Caco-2 (cell line): ENCODE measurements around the gene TEPSIN. TPM values are rescaled to one million over a fixed set of nuclear protein-coding genes. Genes with fewer than 3 reads are reported as not detected.
A peak's percentile ranks its signal among the peaks of the same experiment; 100 is the strongest.

Source experiments
- BruUV-seq: library from RNA; stranded (reverse); fragments of 400-500 nt; replicated peaks from 2 replicates; lab custom pipeline; 2021; lab: Mats Ljungman, UMichigan
- CTCF ChIA-PET: fragments of 300-600 bp; sonication (Branson Sonifier 250); formaldehyde crosslinking; loops from one replicate; lab custom pipeline; 2022; ENCODE audit warnings: antibody characterized with exemption; lab: Charles Lee
- POLR2A ChIA-PET: fragments of 300-600 bp; sonication (Branson Sonifier 250); formaldehyde crosslinking; loops from one replicate; lab custom pipeline; 2022; ENCODE audit warnings: antibody characterized with exemption; lab: Charles Lee
- DNase-seq, 2 experiments: peaks; one replicate each; pipeline versions ENCODE4 v3.0.0 to v3.0.0-alpha.2; 2020 to 2022
- H3K27me3 ChIP-seq: replicated peaks from 2 replicates; pipeline ENCODE4 v1.6.0; 2011; ENCODE audit warnings: low read length; ENCODE audit not compliant: control insufficient read depth, insufficient read depth
- H3K36me3 ChIP-seq: 2 replicates; pipeline ENCODE4 v1.5.1; 2011; ENCODE audit warnings: low read length; ENCODE audit not compliant: control insufficient read depth, insufficient read depth
- H3K4me1 ChIP-seq: fragments of 250-450 bp; sonication (Bioruptor Pico); 2 replicates; pipeline ENCODE4 v1.5.1; 2020; ENCODE audit warnings: mild to moderate bottlenecking
- H3K4me3 ChIP-seq: 2 replicates; pipeline ENCODE4 v1.5.1; 2011; ENCODE audit warnings: low read depth, mild to moderate bottlenecking, control low read depth, low read length
- H3K9me3 ChIP-seq: fragments of 250-450 bp; sonication (Bioruptor Pico); 2 replicates; pipeline ENCODE4 v1.5.1; 2020; ENCODE audit warnings: mild to moderate bottlenecking, moderate library complexity
- H3K27ac Mint-ChIP-seq: one replicate; pipeline ENCODE4 v1.8.0; 2022; ENCODE audit warnings: mixed read lengths; ENCODE audit not compliant: unreplicated experiment
- H3K27me3 Mint-ChIP-seq: one replicate; pipeline ENCODE4 v1.8.0; 2022; ENCODE audit warnings: mixed read lengths; ENCODE audit not compliant: insufficient read depth, unreplicated experiment
- H3K36me3 Mint-ChIP-seq: one replicate; pipeline ENCODE4 v1.8.0; 2022; ENCODE audit warnings: mild to moderate bottlenecking, mixed read lengths; ENCODE audit not compliant: insufficient read depth, unreplicated experiment
- H3K4me1 Mint-ChIP-seq: one replicate; pipeline ENCODE4 v1.8.0; 2022; ENCODE audit warnings: low read depth, mixed read lengths; ENCODE audit not compliant: unreplicated experiment
- H3K4me3 Mint-ChIP-seq: one replicate; pipeline ENCODE4 v1.8.0; 2022; ENCODE audit warnings: mild to moderate bottlenecking, moderate library complexity, mixed read lengths; ENCODE audit not compliant: unreplicated experiment
- H3K9me3 Mint-ChIP-seq: one replicate; pipeline ENCODE4 v1.8.0; 2022; ENCODE audit warnings: mixed read lengths; ENCODE audit not compliant: unreplicated experiment
- CTCF ChIP-seq, 2 experiments: fragments of 200-600 bp in 1 of 2; IDR thresholded peaks; 1 replicate in 1 of 2; 2 replicates in 1 of 2; pipeline versions ENCODE4 v1.5.1 to v1.8.0; 2011 to 2022; ENCODE audit warnings: antibody characterized with exemption in 1 of 2, control low read depth in 1 of 2, inconsistent platforms in 1 of 2, low read depth in 1 of 2, low read length in 1 of 2, mild to moderate bottlenecking in 1 of 2, moderate library complexity in 1 of 2; ENCODE audit not compliant: insufficient read depth in 1 of 2, severe bottlenecking in 1 of 2, unreplicated experiment in 1 of 2
- intact Hi-C: fragments of 100-400 bp; cut with micrococcal nuclease; formaldehyde crosslinking; loops from one replicate; pipeline ENCODE4 v1.10.0; 2022; ENCODE audit not compliant: unreplicated experiment
- total RNA-seq: library from RNA; stranded (reverse); gene quantifications from 2 replicates; pipeline ENCODE4 v1.2.3, GENCODE V29; 2022

The TEPSIN gene
- total RNA-seq, 1 experiment from 2014 or later: 40.3 TPM

GRCh38 chr17:81246679-81247338 lies 8.0 kb upstream of the TEPSIN start:
- Mint-ChIP-seq H3K4me3 (no peak overlapping the region), H3K27me3 (no peaks in the 10 kb centered on the region), H3K36me3 (peaks cover 80% of the 10 kb centered on the region), H3K9me3 (no peaks in the 10 kb centered on the region), H3K4me1 (peaks cover 6% of the 10 kb centered on the region), H3K27ac (peak overlapping the region; percentile 36)
- no peaks in the 10 kb centered on the region for H3K4me1 ChIP-seq
- ChIA-PET CTCF (interaction anchor here (0.6 kb wide), 1 partner anchor 1505 kb away, joined by 3 read pairs; no protein-coding TSS in a partner anchor), POLR2A (no interaction called here)
- no peak overlapping the region for H3K4me3 ChIP-seq
- intact Hi-C loops: no loop called here
- H3K9me3 ChIP-seq: peaks cover 6% of the 10 kb centered on the region; the same call in 1 of the 2 replicates
- H3K27me3 ChIP-seq: no peaks in the 10 kb centered on the region
- DNase-seq: no peak
- H3K36me3 ChIP-seq: peaks cover 3% of the 10 kb centered on the region; the same call in 1 of the 2 replicates
- TF ChIP-seq CTCF (IDR thresholded peaks at IDR 0.05; ENCODE audit: insufficient read depth in 1 of 2, low read depth in 1 of 2, low read length in 1 of 2, severe bottlenecking in 1 of 2, unreplicated experiment in 1 of 2): no peak
- BruUV-seq: no TSS peak

- H3K4me3 Mint-ChIP-seq: no peak overlapping the region
- CTCF ChIA-PET: no interaction called here
- POLR2A ChIA-PET: no interaction called here
These were observed 7.5 kb upstream of the TEPSIN start for GRCh38 chr17:81246343-81246670.

More at GRCh38 chr17:81246343-81246670, 7.5 kb upstream of the TEPSIN start:
- H3K4me1 Mint-ChIP-seq: peaks cover 6% of the 10 kb centered on the region
- no peaks in the 10 kb centered on the region for H3K27me3 Mint-ChIP-seq
- no peak for DNase-seq
- Histone ChIP-seq H3K9me3 (peaks cover 6% of the 10 kb centered on the region; the same call in 1 of the 2 replicates), H3K4me1 (no peaks in the 10 kb centered on the region), H3K36me3 (peaks cover 3% of the 10 kb centered on the region; the same call in 1 of the 2 replicates), H3K4me3 (no peak overlapping the region), H3K27me3 (no peaks in the 10 kb centered on the region)
- no peaks in the 10 kb centered on the region for H3K9me3 Mint-ChIP-seq
- intact Hi-C loops: no loop called here
- no TSS peak for BruUV-seq
- H3K27ac Mint-ChIP-seq: no peak overlapping the region
- no peak for TF ChIP-seq CTCF (IDR thresholded peaks at IDR 0.05; ENCODE audit: insufficient read depth in 1 of 2, low read depth in 1 of 2, low read length in 1 of 2, severe bottlenecking in 1 of 2, unreplicated experiment in 1 of 2)
- H3K36me3 Mint-ChIP-seq: peaks cover 85% of the 10 kb centered on the region
